ENCODE results near the gene DUSP19. TPM values are rescaled to one million over a fixed set of nuclear protein-coding genes. Genes with fewer than 3 reads are reported as not detected.

The DUSP19 gene
- polyA plus RNA-seq, 4 donors: 4.8 to 7.3 (median 5.7) TPM

DNA sequence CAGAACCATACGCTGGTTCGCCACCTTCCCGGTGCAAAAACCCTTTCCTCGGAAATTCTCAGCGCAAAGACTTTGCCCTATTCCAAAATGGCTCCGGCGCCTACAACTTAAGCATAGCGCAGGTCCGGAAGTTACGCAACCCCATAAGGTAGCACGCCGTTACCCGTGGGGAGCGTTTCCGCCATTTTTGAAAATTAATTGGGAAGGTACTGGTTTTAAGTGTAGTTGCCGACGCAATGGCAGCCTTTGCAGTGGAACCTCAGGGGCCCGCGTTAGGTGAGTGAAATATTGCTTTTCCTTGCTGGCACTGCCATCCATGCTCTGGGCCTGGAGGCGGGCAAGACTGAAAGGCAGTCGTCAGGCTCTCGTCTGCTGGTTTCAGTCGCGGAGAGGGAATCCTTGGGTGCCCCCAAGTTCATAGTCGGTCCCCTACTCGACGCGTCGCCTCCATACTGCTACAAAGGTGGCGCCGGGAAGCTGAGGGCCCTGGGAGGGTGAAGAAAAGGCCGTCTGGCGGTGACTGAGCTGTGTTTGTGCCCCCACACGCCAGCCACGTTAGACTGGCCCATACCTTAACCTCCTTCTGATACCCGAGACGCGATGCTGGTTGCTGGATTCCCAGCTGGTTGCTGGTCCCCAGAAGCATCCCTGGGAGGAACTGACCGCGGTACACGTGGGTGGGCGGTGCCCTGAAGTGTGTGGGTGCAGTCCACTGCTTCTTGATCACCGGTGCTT lies 45.8 kb downstream of the DUSP19 start, which contains the start of gene NUP35:
Gene NUP35 (plus strand): TSS at position 222 of the 735 bp plus-strand sequence. CDS start 15 bp downstream, at position 237.
- DNase-seq (ENCODE audit: low read depth in 4 of 4, low spot score in 3 of 4): peak; percentile 90 to 94 (median 92)

DNA sequence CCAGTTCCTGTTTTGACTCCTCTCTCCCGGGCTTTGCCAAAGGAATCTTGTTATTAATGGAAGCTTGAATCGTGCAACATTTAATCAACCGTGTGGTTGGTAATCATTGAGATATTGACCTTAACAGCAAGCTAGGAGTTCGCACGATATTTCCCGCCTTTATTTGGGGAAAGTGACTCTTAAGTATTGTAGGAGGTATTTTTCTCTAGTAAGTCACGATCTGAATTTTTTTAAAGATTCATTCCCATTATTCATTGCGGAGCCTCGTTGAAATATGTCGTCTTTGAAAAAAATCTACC lies 46.4 kb downstream of the DUSP19 start:
- DNase-seq (ENCODE audit: low read depth in 4 of 4, low spot score in 3 of 4): no peak

DNA sequence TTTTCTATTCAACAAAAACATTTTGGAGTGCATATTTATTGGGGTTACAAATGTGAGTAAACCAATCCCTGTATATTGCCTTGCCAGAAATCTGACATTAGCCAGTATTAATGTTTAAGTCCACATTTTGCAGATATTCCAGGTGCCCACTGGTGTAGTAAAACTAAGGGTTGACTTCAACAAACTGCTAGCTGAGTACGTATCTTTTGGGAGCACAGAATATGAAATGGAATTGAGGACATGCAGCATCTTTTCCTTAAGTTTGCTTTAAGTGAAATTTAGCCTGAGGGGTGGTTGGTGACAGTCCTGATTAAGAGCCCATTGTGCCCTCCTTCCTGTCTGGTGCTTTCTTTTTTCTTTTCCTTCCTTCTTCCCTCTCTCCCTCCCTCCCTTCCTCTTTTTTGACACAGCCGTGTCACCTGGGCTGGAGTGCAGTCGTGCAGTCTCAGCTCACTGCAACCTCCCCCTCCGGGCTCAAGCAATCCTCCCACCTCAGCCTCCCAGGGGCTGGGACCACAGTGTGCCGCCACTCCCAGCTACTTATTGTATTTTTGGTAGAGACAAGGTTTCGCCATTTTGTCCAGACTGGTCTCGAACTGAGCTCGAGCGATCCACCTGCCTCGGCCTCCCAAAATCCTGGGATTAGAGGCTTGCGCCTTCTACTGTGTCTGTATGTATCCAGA lies 47.3 kb downstream of the DUSP19 start:
- no peak for DNase-seq (ENCODE audit: low read depth in 4 of 4, low spot score in 3 of 4)

DNA sequence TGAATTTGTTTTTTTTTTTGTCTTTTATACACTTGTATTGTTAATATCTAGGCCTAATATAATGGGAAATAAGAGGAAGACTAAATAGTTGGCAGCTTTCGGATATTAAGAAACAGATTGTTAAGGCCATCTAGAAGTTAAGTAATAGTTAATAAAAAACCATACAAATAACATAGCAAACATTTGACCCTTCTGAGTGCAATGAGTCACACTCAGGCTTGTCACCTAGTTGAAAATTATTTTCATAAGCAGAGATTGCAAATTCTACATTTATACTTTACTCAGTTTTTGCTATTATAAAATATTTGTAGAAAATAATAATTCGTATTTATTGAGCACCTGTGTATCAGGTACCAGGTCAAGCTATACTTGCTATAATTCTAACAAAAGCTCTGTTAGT lies 48.1 kb downstream of the DUSP19 start:
- DNase-seq (ENCODE audit: low read depth in 4 of 4, low spot score in 3 of 4): no peak

DNA sequence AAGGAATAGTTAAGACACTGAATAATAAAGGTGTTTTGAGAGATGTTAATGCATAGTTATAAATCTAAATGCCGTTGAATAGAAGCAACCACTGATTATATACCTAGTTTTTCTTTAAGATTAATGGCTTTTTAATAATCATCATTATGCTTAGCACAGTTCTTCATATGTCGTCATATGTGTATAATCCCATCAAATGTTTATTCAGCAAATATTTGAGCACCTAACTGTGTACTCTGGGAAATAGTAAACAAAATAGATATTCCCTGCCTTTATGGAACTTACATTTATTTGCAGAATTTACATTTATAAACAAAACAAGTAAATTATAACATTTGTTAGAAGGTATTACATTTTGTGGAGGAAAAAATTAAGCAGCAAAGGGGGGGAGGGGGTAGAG lies 55.5 kb downstream of the DUSP19 start:
- DNase-seq (ENCODE audit: low read depth in 4 of 4, low spot score in 3 of 4): no peak

DNA sequence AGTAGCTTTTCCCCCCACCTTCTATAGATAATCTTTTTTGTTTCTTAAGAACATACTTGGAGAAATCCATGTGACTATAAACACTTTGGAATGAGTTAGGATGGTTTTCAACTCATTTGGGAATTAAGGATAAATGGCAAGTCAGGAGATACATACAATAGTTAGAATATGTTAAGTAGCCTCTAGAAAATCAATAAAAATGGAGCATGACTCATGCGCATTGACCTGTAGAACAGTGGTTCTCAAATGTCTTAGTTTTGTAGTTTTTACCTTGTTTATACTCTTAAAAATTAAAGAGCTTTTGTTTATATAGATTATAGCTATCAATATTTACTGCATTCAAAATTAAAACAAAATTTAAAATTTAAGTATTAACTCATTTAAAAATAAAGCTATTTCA lies 70.4 kb downstream of the DUSP19 start:
- no peak for DNase-seq (ENCODE audit: low read depth in 4 of 4, low spot score in 3 of 4)

DNA sequence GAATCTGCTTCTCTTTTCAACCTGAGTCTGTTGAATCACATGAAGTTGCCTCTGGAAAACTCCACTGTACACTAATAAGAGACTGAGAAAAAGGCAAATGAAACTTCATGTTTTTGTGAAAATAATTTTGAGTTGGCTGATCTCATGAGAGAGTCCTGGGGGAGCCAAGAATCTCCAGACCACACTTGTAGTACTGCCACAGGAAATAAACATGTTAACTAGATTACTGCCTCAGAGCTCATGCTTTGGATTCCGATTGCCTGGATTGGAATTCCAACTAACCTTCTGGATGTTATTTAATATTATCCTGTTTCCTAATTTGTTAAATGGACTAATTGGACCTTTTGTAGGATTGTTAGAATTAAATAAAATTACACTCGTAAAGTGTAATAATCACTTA lies 70.9 kb downstream of the DUSP19 start:
- DNase-seq (ENCODE audit: low read depth in 4 of 4, low spot score in 3 of 4): no peak

Other genes starting within 250 kb of the DUSP19 start
- gene FRZB, start 212.1 kb upstream of the DUSP19 start, polyA plus RNA-seq (ENCODE audit: insufficient read length in 4 of 4): 10 to 100 TPM; 12.1 to 17.7 (median 14.0) TPM
- gene NCKAP1, start 40.3 kb upstream of the DUSP19 start, polyA plus RNA-seq (ENCODE audit: insufficient read length in 4 of 4): 100 to 1,000 TPM; 113 to 148 (median 142) TPM
- gene NUP35, start 45.7 kb downstream of the DUSP19 start, polyA plus RNA-seq (ENCODE audit: insufficient read length in 4 of 4): 10 to 100 TPM; 25.9 to 30.5 (median 29.1) TPM

Data from right renal pelvis (tissue), 4 donors.